Suprapubic skin (tissue), 4 donors: Measurements from ENCODE around the gene USP22.

ENCODE experiments used
- CTCF ChIP-seq, 2 donors: fragments of 200-600 bp in 1 of 2; fragments of 450-650 bp in 1 of 2; sonication (generic) in 1 of 2; IDR thresholded peaks; one replicate each; pipeline ENCODE4 v1.5.1; 2016 to 2019; ENCODE audit warnings: antibody characterized with exemption in 2 of 2, mild to moderate bottlenecking in 1 of 2, moderate library complexity in 1 of 2
- EP300 ChIP-seq: sonication (generic); formaldehyde crosslinking; IDR thresholded peaks from one replicate; pipeline ENCODE4 v1.6.1; 2017; ENCODE audit warnings: antibody characterized with exemption
- POLR2A ChIP-seq, 2 donors: fragments of 450-650 bp; IDR thresholded peaks; one replicate each; pipeline ENCODE4 v1.6.1; 2017; ENCODE audit warnings: antibody characterized with exemption in 2 of 2, mild to moderate bottlenecking in 2 of 2, moderate library complexity in 2 of 2
- POLR2AphosphoS5 ChIP-seq, 3 donors: sonication (generic); formaldehyde crosslinking; IDR thresholded peaks; one replicate each; pipeline ENCODE4 v1.6.1; 2017; ENCODE audit warnings: antibody characterized with exemption in 3 of 3

DNA sequence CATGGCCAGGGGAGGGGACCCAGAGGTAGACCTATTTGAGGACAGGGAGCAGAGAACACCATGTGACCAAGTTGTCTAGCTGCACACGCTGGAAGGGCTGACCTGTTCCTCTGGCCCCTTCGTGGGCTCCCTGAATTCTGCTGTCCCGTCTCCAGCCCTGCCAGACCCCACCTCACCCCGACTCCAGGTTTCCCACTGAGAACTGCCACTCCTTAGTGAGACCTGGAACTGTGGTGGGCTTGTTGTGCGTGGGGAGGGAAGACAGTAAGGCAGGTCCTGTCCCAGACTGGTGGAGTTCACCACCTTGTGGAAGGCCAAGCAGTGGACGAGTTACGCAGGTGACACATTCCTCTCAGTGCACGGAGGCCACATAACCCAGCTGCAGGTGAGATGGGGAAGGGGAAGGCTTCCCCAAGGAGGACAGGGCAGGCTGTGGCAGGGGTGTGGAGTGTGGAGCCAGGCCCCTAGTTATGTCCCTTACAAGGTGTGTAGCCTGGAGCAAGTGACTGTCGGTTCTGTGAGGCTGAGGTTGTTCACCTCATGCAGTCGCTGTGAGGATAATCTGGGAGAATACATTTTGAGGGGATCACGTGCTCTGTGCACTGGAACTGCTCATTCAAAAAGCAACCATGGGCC, 54.7 kb downstream of the USP22 start:
- TF ChIP-seq CTCF (IDR thresholded peaks at IDR 0.05): no peak
- TF ChIP-seq POLR2AphosphoS5 (IDR thresholded peaks at IDR 0.05): no peak
- no peak for TF ChIP-seq POLR2A (IDR thresholded peaks at IDR 0.05)
- TF ChIP-seq EP300: no peak
